ENCODE results near the gene BHLHE40.

- no peak for TF ChIP-seq CTCF (IDR thresholded peaks at IDR 0.05; ENCODE audit: borderline replicate concordance, extremely low read depth, low read length, poor library complexity, severe bottlenecking)
- no peak for TF ChIP-seq EZH2 (IDR thresholded peaks at IDR 0.05; ENCODE audit: borderline replicate concordance, low read depth, low read length, severe bottlenecking)
These were observed 40.4 kb downstream of the BHLHE40 start for GRCh38 chr3:5019411-5020241.

All from DND-41 (cell line).